GM12892 (cell line): ENCODE measurements around the gene MARCHF10.

ENCODE experiments used
- POLR2A ChIP-seq: IDR thresholded peaks from 2 replicates; pipeline ENCODE4 v1.6.1; 2011; ENCODE audit warnings: low read depth, low read length, control low read depth
- TAF1 ChIP-seq: IDR thresholded peaks from 2 replicates; pipeline ENCODE4 v1.6.1; 2011; ENCODE audit warnings: low read depth, mild to moderate bottlenecking, control low read depth, low read length, borderline replicate concordance

DNA sequence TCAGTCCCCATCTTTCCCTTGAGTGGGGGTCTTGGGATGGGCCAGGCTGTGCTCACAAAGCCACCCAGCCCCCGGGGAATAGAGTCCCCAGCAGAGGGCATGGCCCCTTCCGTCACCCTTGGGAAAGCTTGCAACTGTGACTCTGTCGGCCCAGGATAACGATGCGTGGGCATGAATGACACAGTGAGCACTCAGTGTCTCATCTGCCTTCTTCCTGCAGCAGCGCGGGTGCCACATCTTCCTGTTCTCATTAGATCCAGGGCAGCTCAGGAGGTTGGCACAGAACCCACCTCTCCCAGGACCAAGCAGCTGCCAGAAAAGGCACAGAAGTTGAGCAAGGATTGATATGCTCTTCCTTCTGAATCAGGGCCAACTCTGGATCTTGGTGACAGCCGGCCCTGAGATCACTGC, 95.9 kb downstream of the MARCHF10 start:
- TF ChIP-seq POLR2A (no peak), TAF1 (no peak)
